OCI-LY3 (cell line): ENCODE results near the gene ELMO1.

ENCODE experiments used
- EZH2phosphoT487 ChIP-seq: fragments of 200-600 bp; shearing (Covaris generic); IDR thresholded peaks from 2 replicates; pipeline ENCODE4 v1.6.1; 2018; ENCODE audit warnings: antibody characterized with exemption, mixed run types, low read depth
- TF ChIP-seq, protein P1 (sequence below): fragments of 200-600, 300-600 bp; sonication (generic); IDR thresholded peaks from 2 replicates; pipeline ENCODE4 v1.5.1; 2014; ENCODE audit warnings: antibody characterized with exemption, low read length, low read depth

DNA sequence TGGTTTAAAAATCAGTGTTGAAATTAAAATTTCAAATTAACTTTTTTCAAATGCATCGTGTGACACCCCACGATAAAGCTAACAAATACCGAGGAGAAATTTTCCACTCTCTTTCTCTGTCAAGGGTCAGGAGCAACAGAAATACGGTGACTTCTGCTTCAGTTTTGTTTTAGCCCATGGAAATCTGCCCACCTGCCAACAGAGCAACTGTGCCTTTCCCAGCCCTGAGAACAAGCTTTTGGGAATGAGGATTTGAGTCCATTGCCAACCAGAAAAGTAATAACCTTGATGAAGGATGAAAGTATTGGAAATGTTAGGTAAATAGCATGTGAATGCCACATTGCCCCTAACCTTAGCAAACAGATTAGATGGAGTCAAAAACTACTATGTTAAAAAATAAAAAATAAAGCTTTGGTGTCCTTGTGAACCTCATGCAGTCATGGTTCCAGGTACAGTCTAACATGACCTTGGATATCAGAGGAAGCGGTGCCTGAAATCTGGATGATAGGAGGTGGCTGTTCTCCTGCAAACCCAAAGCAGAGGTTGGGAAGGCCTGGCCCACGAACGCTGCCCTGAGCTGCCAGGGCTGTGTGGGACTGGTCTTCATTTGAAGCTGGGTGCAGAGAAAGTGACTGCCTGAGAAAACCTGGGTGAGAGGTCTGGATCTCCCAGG is 296.8 kb downstream of the ELMO1 start:
- TF ChIP-seq, protein P1, sequence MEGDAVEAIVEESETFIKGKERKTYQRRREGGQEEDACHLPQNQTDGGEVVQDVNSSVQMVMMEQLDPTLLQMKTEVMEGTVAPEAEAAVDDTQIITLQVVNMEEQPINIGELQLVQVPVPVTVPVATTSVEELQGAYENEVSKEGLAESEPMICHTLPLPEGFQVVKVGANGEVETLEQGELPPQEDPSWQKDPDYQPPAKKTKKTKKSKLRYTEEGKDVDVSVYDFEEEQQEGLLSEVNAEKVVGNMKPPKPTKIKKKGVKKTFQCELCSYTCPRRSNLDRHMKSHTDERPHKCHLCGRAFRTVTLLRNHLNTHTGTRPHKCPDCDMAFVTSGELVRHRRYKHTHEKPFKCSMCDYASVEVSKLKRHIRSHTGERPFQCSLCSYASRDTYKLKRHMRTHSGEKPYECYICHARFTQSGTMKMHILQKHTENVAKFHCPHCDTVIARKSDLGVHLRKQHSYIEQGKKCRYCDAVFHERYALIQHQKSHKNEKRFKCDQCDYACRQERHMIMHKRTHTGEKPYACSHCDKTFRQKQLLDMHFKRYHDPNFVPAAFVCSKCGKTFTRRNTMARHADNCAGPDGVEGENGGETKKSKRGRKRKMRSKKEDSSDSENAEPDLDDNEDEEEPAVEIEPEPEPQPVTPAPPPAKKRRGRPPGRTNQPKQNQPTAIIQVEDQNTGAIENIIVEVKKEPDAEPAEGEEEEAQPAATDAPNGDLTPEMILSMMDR: no peak
- TF ChIP-seq EZH2phosphoT487: no peak
